GM20431 (cell line): ENCODE results near the gene ADGRE1.
"Not testable (repeated sequence)": the region's sequence is repeated elsewhere in the genome, so short reads cannot be mapped to it uniquely, and the experiment has no call there.

Experiments
- in situ Hi-C: fragments of 300-500 bp; cut with MseI, MboI; formaldehyde crosslinking; loops from one replicate; pipeline ENCODE4 v1.15.0; 2020; ENCODE audit warnings: low sequenced_read_pairs; ENCODE audit not compliant: unreplicated experiment

ADGRE1 gene

GRCh38 chr19:6887316-6887715 is at the start of gene ADGRE1:
TSS of gene ADGRE1 (plus strand) at chr19:6887579. CDS start at chr19:6887609, 30 bp downstream.
- in situ Hi-C loops = no loop called here

GRCh38 chr19:6838062-6838655 is 49.2 kb upstream of the ADGRE1 start:
- in situ Hi-C loops = no loop called here

GRCh38 chr19:6842871-6843607 is 44.3 kb upstream of the ADGRE1 start:
- in situ Hi-C loops = no loop called here

- in situ Hi-C loops = no loop called here
These were observed 39.6 kb upstream of the ADGRE1 start for GRCh38 chr19:6847828-6848200.

GRCh38 chr19:6848986-6849385 is 38.4 kb upstream of the ADGRE1 start:
- in situ Hi-C loops = no loop called here

- in situ Hi-C loops = no loop called here
These were observed 37.5 kb upstream of the ADGRE1 start for GRCh38 chr19:6849876-6850275.

GRCh38 chr19:6851359-6851758 is 36.0 kb upstream of the ADGRE1 start:
- in situ Hi-C loops = no loop called here

GRCh38 chr19:6852001-6852400 is 35.4 kb upstream of the ADGRE1 start:
- in situ Hi-C loops = no loop called here

GRCh38 chr19:6853868-6854267 is 33.5 kb upstream of the ADGRE1 start:
- in situ Hi-C loops = no loop called here

GRCh38 chr19:6854758-6855157 is 32.6 kb upstream of the ADGRE1 start:
- in situ Hi-C loops = no loop called here

- in situ Hi-C loops = no loop called here
These were observed 30.5 kb upstream of the ADGRE1 start for GRCh38 chr19:6856749-6857372.

GRCh38 chr19:6861683-6862286 is 25.6 kb upstream of the ADGRE1 start:
- in situ Hi-C loops = no loop called here

- in situ Hi-C loops = no loop called here
These were observed 24.7 kb upstream of the ADGRE1 start for GRCh38 chr19:6862673-6863078.

GRCh38 chr19:6864325-6864940 is 22.9 kb upstream of the ADGRE1 start:
- in situ Hi-C loops = no loop called here

GRCh38 chr19:6865849-6866248 is 21.5 kb upstream of the ADGRE1 start:
- in situ Hi-C loops = no loop called here

- in situ Hi-C loops = no loop called here
These were observed 20.6 kb upstream of the ADGRE1 start for GRCh38 chr19:6866741-6867151.

GRCh38 chr19:6868351-6868750 is 19.0 kb upstream of the ADGRE1 start:
- in situ Hi-C loops = no loop called here

- in situ Hi-C loops = not testable (repeated sequence)
These were observed 18.1 kb upstream of the ADGRE1 start for GRCh38 chr19:6869151-6869882.

GRCh38 chr19:6873708-6874431 is 13.5 kb upstream of the ADGRE1 start:
- in situ Hi-C loops = no loop called here
